GM18858 (cell line): Measurements from ENCODE around the gene TH.

ENCODE experiments used
- ATAC-seq: cut with Tn5 transposase; IDR thresholded peaks from one replicate; pipeline ENCODE4 v1.9.1; 2021; ENCODE audit not compliant: unreplicated experiment

The TH gene

DNA sequence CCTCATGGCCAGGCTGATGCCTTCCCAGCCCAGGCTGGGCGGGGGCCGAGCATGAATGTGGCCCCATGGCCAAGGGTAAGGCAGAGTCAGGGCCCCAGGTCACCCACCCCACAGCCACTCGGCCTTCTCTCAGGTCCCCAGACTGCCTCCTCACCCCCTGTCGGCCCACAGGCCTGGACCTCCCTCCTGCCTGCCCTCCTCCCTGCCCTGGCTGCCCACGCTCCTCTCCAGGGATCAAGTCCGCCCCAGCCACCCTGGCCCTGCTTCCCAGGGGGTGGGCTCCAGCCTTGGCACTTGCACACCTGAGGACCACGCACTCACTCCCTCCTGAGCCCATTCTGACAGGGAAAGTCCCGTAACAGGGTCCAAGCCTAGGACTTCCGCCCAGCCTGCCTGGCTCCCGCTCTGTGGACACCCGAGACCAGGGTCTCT is 37.8 kb upstream of the TH start:
- no peak for ATAC-seq

DNA sequence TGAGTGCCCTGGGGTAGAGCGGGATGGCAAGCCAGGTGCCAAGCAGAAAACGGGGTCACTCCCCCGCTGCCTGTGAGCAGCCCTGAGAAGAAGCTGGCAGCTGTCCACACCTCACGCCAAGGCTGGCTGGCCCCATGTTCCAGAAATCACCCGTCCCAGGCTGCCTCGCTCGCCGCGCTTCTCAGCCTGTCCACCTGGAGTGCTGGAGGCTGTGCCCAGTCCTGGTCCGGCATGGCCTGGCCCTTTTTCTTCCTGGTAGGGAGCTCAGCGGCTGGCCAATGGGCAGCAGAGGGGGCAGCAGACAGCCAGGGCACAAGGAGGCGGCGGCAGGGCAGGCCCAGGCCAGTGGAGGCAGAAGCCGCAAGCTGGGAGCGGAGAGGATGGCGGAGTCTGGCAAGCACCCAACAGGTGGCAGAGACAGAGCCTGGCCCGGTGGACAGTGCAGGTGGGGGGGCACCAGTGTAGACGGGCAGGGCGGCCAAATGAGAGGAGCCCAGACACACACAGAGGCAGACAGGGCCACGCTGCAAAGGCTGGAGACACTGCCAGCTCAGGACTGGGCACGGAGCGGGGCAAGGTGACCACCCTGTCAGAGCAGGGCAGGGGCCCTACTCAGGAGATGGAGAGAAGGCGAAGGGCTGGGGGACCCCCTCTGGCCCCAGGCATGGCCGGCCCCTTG is 37.2 kb upstream of the TH start:
- ATAC-seq = no peak

DNA sequence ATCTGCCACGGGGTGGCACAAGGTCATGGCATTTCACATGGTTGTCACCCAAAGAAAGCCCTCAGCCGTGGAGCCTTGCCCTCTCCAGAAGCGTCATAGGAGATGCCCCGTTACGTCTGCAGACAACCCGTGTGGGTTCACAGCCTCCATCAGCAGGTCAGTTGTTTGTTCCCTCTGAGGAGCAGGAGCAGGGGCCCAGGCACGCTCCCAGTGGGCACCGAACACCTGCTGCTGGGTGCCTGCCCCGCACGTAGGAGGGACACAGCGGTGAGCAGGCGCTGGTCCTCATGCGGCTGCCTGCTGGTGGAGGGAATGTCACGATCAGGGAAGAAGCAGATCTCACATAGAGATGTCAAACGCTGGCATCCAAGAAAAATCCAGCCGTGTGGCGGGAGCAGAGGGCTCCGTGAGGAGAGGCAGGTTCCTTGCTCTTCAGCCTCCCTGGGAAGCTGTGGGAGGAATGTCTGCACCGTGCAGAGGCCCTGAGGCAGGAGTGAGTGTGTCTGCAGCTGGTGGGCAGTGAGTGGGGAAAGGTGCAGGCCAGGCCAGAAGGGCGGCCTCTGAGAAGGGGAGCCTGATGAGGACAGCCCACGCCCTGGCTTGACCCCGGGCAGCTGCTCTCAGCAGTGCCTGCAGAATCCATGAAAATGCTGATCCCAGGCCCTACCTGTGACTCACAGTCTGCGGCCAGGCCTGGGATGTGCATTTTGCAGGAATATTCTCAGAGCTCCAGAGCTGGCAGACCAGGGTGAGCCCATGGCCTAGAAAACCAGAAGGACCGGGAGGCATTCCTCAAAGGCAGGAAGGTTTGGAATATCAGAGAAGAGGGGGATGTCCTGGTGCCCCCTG is 36.4 kb upstream of the TH start:
- ATAC-seq = no peak

DNA sequence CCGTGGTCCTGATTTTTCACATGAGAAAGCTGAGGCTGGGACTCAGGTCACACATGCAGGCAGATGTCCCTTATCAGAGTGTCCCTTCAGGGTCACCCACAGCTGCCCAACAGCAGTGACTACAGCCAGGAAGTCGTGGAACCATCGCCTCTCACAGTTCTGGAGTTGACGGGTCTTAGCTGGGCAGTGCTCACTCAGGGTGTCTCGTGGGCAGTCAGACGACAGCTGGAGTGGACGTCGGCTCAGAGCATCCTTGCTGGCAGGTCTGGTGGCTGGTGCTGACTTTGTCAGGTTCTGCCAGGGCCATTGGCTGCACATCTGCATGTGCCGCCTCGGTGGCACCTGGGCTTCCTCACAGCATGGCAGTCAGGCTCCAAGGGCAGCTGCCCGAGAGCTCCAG is 35.6 kb upstream of the TH start:
- ATAC-seq = no peak

DNA sequence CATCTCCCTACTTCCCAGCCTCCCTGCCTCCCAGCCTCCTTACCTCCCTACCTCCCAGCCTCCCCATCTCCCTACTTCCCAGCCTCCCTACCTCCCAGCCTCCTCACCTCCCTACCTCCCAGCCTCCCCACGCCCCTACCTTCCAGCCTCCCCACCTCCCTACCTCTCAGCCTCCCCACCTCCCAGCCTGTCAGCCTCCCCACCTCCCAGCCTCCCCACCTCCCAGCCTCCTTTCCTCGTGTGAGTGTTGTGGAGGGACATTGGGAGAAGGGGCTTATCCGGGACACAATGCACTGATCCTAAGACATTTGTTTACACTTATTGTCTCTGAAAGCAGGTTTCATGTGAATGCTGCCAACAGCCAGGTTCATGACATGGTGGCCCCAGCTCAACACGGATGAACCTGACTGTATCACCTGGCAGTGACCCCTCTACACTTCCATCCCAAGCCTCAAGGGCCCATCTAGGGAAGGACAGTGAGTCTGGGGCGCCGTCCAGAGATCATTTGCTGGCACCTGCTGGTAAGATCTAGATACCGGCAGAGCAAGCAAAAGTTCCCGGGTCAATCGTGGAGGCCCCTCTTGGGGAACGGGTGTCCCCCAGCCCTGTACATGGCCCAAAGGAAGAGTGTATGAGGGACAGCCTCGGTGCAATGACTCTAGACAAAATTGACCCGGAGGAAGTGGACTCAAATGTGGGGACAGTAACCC is 34.5 kb upstream of the TH start:
- ATAC-seq = no peak

DNA sequence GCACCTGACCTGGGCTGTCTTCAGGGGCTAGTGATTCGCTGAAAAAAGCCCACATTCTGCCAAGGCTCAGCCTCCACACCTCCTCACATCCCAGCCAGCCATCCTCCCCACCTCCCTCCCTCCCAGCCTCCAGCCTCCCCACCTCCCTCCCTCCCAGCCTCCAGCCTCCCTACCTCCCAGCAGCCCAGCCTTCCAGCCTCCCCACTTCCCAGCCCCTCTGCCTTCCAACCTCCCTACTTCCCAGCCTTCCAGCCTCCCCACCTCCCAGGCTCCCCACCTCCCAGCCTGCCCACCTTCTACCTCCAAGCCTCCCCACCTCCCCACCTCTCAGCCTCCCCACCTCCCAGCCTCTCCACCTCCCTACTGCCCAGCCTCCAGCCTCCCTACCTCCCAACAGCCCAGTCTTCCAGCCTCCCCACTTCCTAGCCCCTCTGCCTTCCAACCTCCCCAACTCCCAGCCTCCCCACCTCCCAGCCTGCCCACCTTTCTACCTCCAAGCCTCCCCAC is 33.7 kb upstream of the TH start:
- no peak for ATAC-seq

DNA sequence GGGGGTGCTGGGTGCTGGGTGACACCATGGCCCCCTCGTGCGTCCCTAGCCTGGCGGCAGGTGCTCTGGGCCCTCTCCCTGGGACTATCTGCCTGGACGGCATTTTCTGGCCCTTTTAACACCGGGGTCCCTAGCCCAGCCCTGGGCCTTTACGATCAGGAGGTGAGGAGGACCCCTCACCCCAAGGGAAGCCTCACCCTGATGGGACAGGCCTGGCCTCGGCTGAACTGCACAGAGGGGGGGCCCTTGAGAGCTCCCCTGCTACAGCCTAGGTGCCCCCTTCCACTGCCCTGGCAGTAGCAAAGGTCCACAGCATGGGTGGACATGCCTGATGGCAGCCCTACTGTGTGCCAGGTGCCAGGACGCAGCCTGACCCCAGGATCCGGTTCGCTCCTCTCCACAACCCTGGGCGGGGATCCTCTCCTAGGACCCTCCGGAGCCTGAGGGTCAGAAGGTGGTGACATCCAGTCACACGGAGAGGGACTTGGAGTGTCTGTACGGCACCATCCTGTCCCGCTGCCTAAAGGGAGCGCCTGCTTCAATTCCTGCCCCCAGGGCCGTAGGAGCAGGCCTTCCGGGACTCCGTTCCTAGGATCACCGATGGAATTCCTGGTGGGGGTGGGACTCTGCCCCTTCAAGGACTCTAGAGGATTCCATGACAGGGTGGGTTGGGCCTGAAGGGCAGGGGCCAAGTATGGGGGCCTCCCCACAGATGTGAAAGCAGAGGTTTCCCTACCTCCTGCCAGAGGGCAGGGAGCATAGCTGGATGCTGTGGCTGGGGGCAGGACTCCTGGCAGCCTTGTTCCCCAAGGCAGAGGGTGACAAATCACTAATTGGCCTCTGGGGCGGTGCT is 33.0 kb upstream of the TH start:
- ATAC-seq = no peak

DNA sequence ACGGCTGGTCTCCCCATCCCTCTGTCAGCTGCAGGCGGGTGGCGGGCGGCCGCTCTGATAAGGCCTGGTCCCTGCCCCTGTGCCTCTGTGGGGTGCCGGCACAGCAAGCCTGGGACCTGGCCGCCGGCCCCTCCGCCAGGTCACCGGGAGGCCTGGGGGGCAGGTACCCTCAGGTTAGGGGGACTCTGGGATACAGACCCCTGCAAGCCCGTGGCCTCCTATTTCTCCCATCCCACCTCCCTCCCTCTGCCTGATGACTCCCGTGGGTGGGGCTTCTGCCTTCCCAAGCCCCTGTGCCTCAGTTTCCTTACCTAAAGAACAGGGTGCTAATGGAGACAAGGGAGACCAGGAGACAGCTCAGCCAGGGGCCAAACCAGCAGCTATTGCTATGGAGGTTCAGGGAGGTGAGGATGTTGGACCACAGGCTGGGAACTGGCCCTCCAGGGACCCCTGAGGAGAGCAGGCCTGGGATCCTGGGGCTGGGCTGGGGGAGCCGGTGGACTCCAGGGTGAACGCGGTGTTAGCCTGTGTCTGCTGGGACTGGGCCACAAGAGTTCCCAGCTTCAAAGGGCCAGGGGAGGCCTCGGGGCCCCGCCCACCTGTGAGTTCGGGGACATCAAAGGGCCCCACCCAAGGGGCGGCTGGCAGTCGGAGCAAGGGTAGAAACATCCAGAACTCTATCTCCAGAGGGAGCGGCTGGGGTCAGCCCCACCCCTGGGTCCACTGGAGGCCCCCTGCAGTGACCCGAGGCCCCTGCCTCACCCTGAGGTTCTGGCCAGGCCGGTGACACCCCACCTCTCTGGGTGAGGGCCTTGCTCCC is 32.0 kb upstream of the TH start:
- ATAC-seq = no peak

DNA sequence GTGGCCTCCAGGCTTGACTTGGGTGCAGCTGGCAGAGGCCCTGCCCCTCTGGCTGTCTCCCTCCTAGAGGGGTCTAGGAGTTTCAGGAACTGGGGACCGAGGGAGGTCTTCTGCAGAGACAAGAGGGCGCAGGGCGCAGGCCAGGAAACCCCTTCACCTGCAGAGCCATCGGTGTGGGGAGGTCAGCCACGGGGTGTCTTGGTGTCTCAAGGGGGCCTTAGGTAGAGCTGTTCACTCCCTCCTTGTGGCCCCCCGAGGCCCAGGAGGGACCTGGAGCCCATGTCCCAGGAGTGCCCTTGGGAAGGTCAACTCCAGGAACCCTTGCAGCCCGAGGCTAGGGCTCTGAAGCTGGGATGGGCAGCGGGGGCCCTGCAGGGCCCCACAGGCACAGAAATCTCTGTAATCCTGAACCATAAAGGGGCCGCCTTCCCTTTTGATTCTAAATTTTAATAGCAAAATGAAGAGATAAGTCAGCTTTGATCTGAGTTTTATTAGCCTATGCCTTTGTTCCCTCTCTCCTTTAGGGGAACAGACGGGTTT is 31.4 kb upstream of the TH start:
- no peak for ATAC-seq

DNA sequence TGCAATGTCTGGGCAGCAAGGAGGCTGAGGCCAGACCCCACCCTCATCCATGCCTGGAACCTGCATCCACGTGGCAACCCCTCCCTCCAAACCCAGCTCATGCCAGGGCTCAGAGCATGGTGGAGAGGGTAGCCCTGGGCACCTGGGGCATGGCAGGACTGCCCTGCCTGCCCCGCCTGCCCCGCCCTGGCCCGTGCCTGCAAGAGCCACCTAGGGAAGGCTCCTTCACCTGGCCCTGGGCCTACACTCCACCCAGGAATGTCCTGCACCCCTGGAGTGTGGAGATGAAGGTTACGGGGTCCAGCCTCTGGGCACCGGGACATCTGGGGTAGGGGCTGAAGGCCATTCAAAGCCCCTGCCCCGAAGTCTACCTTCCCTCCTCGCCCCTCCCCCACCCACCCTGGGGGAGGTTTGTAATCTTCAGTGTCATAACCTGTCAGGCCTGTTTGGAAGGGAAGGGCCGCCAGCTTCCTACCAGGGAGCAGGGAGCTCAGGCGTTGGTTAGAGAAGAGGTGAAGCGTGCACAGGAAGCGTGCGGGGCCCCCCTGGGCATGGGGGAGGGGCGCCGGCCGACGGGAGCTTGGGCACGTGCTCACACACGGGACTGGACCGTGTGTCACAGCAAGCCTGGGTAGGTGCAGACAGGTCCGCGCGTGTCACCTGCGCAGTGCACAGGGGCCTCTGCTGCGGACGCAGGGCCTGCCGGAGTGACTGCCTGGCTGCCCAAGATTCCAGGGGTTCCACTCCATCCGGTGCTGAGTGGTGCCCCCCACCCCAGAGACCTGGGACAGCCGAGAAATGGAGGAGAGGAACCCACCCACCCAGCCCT is 30.7 kb upstream of the TH start:
- no peak for ATAC-seq

DNA sequence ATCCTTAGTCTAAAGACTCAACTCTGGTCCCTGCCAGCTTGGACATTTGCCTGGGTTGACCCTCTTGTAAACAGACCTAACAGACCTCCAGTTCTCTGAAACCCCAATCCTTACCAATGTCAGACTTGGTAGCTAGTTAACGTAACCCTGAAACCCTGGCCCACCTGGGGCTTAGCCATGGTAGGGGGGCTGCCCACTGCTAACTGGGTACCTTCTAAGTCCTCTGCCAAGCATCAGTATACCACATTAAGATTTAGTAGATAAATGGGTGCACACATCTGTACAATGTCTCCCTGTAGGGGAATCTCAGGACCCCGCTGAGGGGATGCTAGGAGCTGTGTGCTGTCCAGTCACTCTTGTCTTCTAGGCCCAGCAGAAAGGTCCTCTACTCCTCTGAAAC is 29.9 kb upstream of the TH start:
- ATAC-seq = no peak

DNA sequence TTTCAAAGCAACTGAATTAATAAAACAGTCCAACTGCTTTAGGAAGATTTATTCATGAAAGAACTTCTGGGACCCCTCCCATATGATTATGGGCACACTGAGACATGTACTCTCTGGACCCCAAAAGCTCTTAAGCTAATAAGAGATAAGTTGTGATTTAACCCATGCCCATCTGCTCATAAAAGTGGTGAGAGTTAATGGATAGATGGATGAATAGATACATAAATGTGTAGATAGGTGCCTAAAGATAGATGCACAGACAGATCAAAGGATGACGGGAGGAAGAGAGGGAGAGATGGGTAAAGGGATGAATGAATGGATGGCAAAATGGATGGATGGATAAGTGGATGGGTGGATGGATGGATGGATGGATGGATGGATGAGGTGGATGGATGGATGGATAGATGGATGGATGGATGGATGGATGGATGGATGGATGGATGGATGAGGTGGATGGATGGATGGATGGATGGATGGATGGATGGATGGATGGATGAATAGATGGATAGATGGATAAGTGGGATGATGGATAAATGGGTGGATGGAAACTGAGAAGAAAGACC is 29.4 kb upstream of the TH start:
- no peak for ATAC-seq

DNA sequence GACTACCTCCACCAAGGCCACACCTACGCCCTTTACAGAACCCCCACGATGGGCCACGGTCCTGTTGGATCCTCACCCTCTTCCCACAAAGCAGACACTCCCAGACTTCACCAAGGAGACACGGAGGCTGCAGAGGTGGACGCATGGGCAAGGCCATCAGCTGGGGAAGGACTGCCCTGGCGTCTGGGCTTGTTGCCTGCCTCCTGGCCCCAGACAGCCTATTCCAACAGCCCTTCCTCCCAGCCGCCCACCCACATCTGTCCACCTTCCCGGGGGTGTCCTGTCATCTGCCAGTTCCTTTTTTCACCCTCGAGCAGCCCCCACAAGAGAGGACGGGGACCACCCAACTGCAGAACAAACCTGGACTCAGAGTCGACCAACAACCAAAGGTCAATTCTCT is 28.9 kb upstream of the TH start:
- ATAC-seq = no peak

DNA sequence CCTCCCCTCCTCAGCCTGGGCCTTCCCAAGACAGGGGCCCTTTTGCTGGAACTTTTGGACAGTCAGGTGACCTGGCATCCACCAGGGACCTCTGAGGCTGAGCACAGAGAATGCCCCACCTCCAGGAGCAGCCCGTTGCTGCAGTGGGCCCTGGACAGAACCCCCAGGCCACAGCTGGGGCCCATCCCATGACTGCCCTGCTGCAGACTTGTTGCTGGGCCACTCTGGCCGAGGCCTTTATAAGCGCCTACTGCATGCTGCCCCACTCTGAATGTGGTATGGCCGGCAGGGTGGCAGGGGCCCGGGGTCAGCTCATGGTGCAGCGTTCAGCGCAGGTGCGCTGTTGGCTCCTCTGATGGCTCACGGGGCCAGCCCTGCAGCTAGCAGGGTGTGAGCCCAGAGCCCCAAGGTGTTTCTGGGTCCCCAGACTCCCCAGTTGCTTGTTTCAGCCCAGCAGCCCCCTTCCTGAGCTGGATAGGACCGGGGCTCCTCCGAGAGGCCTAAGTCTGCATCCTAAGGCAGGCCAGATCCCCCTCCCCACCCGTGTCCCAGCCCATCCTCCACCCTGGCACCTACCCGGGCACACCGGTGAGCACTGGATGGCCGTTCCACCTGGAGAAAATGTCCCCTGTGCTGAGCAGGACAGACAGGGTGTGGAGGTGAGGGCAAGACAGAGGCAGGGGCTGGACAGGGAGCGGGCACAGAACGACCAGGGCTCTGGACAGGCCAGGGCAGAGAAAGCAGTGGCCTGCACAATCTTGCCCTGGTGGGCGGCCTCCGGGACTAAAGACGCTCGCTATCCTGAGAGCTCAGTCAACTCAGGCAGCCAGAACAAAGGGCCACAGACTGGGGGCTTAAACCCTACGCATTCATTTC is 28.1 kb upstream of the TH start:
- no peak for ATAC-seq

DNA sequence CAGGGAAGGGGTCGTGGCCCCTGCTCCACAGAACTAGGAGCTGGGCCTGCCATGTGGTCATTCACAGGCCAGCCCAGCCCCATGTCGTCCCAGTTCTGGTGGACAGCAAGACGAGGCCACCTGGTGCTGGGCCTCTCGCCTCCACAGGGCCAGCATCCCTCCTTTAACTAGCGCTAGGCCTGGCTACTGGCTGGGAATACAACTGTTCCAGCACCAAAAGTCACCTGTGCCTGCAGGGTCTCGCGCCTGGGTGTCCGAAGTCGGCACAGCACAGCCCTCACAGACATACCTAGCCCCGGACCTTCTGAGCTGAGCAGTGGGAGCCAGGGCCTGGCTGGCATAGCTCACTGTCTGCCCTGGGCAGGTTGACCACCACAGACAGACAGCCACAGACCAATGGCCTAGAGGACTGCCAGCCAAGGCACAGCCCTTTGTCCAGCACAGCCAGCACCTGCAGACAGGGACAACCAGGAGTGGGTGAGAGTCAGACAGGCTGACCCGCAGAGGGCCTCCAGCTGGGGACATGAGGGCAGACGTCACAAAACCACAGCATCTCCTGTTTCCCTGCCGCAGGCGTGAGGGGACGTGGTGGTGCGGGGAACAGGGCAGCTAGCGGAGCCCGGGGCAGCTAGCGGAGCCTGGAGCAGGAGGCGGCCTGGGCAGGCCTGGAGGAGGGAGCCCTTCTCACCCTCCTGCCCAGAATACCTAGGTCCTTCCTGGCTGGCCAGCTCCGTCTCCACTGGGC is 27.2 kb upstream of the TH start:
- ATAC-seq = no peak

DNA sequence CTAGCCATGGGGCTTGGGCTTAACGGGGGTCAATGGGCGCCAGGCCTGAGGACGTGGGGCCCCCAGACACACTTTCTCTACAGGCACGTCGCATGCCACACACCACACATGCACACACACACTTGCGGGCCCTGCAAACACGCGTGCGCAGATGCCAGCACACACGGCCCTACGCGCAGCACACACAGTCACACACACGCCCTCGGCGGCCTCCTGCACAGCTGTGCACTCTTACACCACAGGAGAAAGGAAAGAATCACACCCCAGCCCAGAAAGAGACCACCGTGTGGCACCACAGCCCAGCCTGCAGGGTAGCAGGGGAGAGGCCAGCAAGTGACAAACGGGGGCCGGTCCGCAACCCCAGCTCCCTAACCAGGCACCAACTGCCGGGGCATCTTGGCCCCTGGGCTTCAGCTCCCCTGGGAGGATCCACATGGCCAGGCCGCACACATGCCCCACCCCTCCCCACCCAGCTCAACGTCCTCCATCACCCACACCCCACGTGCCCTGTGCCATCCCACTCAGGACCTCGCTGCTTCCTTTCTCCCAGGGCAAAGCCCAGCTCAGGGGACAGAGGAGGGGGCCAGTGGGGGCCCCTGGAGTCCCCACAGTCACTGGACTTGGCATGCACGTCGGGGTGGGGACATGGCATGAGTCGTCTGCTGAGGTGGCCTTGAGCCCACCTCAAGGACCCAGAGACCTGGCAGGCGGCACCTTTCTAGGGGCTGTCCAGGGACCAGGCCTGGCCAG is 26.3 kb upstream of the TH start:
- no peak for ATAC-seq
